Vagina (tissue), 2 donors: Measurements from ENCODE around the gene TTLL13.
"Not testable (repeated sequence)": the region's sequence is repeated elsewhere in the genome, so short reads cannot be mapped to it uniquely, and the experiment has no call there.

Source experiments
- POLR2A ChIP-seq, 2 donors: fragments of 450-650 bp; IDR thresholded peaks; one replicate each; pipeline ENCODE4 v1.6.1; 2017; ENCODE audit warnings: antibody characterized with exemption in 2 of 2, mild to moderate bottlenecking in 2 of 2, moderate library complexity in 2 of 2
- POLR2AphosphoS5 ChIP-seq, 2 donors: sonication (generic); formaldehyde crosslinking; IDR thresholded peaks; one replicate each; pipeline ENCODE4 v1.9.0; 2017; ENCODE audit warnings: antibody characterized with exemption in 2 of 2, mild to moderate bottlenecking in 2 of 2, low read depth in 1 of 2; ENCODE audit not compliant: insufficient read depth in 1 of 2
- TF ChIP-seq, protein P1 (sequence below), 3 experiments: fragments of 450-650 bp in 2 of 3; fragments of 200-600 bp in 1 of 3; sonication (generic) in 1 of 3; IDR thresholded peaks; one replicate each; pipeline ENCODE4 v1.5.1; 2017 to 2019; ENCODE audit warnings: antibody characterized with exemption in 3 of 3, mild to moderate bottlenecking in 2 of 3, moderate library complexity in 2 of 3

- TF ChIP-seq, protein P1, sequence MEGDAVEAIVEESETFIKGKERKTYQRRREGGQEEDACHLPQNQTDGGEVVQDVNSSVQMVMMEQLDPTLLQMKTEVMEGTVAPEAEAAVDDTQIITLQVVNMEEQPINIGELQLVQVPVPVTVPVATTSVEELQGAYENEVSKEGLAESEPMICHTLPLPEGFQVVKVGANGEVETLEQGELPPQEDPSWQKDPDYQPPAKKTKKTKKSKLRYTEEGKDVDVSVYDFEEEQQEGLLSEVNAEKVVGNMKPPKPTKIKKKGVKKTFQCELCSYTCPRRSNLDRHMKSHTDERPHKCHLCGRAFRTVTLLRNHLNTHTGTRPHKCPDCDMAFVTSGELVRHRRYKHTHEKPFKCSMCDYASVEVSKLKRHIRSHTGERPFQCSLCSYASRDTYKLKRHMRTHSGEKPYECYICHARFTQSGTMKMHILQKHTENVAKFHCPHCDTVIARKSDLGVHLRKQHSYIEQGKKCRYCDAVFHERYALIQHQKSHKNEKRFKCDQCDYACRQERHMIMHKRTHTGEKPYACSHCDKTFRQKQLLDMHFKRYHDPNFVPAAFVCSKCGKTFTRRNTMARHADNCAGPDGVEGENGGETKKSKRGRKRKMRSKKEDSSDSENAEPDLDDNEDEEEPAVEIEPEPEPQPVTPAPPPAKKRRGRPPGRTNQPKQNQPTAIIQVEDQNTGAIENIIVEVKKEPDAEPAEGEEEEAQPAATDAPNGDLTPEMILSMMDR (IDR thresholded peaks at IDR 0.05) = not testable (repeated sequence)
- TF ChIP-seq POLR2AphosphoS5 (IDR thresholded peaks at IDR 0.05; ENCODE audit: insufficient read depth in 1 of 2, low read depth in 1 of 2); POLR2A (IDR thresholded peaks at IDR 0.05): not testable (repeated sequence)
These were observed 29.1 kb downstream of the TTLL13 start for GRCh38 chr15:90278467-90278866.
